SH-SY5Y (cell line): ENCODE data around the gene TBCCD1.

Experiments used
- GATA2 ChIP-seq: IDR thresholded peaks from 2 replicates; pipeline ENCODE4 v1.6.1; 2011; ENCODE audit warnings: mild to moderate bottlenecking, low read depth, low read length
- GATA3 ChIP-seq: IDR thresholded peaks from 2 replicates; pipeline ENCODE4 v1.6.1; 2011; ENCODE audit warnings: low read depth, mild to moderate bottlenecking, low read length, moderate library complexity

DNA sequence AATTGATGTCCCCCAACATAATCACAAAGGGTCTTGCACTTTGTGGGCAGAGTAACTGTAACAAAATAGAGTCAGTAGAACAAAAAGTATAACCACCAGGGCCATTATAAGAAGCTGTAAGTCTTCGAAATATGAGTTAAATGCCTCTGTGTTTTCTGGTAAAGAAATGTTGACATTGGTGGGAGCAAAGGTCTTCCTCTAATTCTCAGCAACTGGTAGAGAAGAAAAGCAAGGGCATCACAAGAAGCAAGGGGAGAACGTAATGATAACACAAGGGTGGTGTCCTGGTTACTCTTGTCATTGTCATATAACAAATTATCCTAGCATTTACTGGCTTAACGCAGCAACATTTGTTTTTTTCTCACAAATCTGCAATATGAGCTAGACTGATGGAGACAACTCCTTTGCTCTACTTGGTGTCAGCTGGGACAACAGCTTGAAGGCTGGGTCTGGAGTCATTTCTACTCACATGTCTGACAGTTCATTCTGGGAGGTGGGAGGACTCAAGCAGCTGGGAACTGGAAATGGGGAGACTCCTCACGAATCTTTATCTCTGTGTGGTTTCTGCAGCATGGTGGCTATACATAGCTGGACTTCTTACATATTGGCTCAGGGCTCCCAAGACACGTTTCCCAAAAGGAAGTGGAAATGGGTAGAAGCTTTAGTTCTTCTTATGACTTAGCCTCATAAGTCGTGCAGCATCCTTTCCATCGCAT is 23.6 kb upstream of the TBCCD1 start:
- TF ChIP-seq GATA2 (no peak), GATA3 (no peak)
